ENCODE measurements around the gene NOTCH2. TPM values are rescaled to one million over a fixed set of nuclear protein-coding genes. Genes with fewer than 3 reads are reported as not detected.

The NOTCH2 gene
- total and polyA plus RNA-seq, 2 donors (not counting 1 experiment from before 2014, with no cell fraction given), result 32.1 to 184 TPM

- H3K9ac ChIP-seq (ENCODE audit: low read length), result no peak overlapping the region
- no peaks in the 10 kb centered on the region for H4K20me1 ChIP-seq (ENCODE audit: control insufficient read depth, insufficient read depth, low read length, poor library complexity, severe bottlenecking)
- peaks cover 0 to 4% of the 10 kb centered on the region in 2 donors for H3K4me1 ChIP-seq (ENCODE audit: control insufficient read depth in 2 of 2, insufficient read depth in 2 of 2, low read length in 2 of 2)
- H3K27me3 Mint-ChIP-seq, result peaks cover 22% of the 10 kb centered on the region
- no peak for TF ChIP-seq CTCF (IDR thresholded peaks at IDR 0.05)
- TF ChIP-seq EZH2 (IDR thresholded peaks at IDR 0.05; ENCODE audit: borderline replicate concordance, insufficient read depth, low read depth, low read length, poor library complexity, severe bottlenecking), result no peak
- H3K27ac Mint-ChIP-seq, result no peak overlapping the region
- no peak overlapping the region for H3K4me3 Mint-ChIP-seq
- 93% methylated on average over 2 of the region's 3 CpGs for WGBS (ENCODE audit: insufficient coverage)
- no peak overlapping the region for H3K27ac ChIP-seq (ENCODE audit: low read length in 2 of 2)
- no peaks in the 10 kb centered on the region for H3K9me3 ChIP-seq (ENCODE audit: control extremely low read depth in 1 of 3, control insufficient read depth in 2 of 3, insufficient read depth in 1 of 3, low read length in 2 of 3)
- H3K4me3 ChIP-seq (ENCODE audit: control extremely low read depth in 1 of 5, extremely low read depth in 1 of 5, insufficient read depth in 1 of 5, low read depth in 2 of 5, low read length in 4 of 5), result no peak overlapping the region
- POLR2A ChIA-PET, result no interaction called here
- ATAC-seq (ENCODE audit: low read depth) (no peak), DNase-seq (no peak)
- no peaks in the 10 kb centered on the region for H3K9me3 Mint-ChIP-seq (ENCODE audit: insufficient read depth)
- intact Hi-C loops (cut with micrococcal nuclease), result no loop called here
- H3K4me2 ChIP-seq (replicated peaks; ENCODE audit: low read depth, low read length, poor library complexity, severe bottlenecking), result no peak overlapping the region
- H3K79me2 ChIP-seq (ENCODE audit: control insufficient read depth, insufficient read depth, low read length), result no peaks in the 10 kb centered on the region
- H3K4me1 Mint-ChIP-seq, result no peaks in the 10 kb centered on the region
- peaks cover 0 to 9% (median 0%) of the 10 kb centered on the region in 4 experiments for H3K27me3 ChIP-seq (replicated peaks in 1 of 4; ENCODE audit: control extremely low read depth in 1 of 4, control insufficient read depth in 3 of 4, insufficient read depth in 4 of 4, low read length in 3 of 4)
- H3K36me3 ChIP-seq (replicated peaks in 1 of 2; ENCODE audit: control extremely low read depth in 1 of 2, control insufficient read depth in 1 of 2, extremely low read depth in 1 of 2, insufficient read depth in 2 of 2, low read length in 1 of 2), result no peaks in the 10 kb centered on the region
- no peak overlapping the region for H2AFZ ChIP-seq (ENCODE audit: insufficient read depth, low read depth, low read length, poor library complexity, severe bottlenecking)
- CTCF ChIA-PET, result no interaction called here
Observed at GRCh38 chr1:119866451-119866850, 203.0 kb downstream of the NOTCH2 start.

- no peaks in the 10 kb centered on the region for H4K20me1 ChIP-seq (ENCODE audit: control insufficient read depth, insufficient read depth, low read length, poor library complexity, severe bottlenecking)
- POLR2A ChIA-PET, result no interaction called here
- CTCF ChIA-PET, result no interaction called here
- H3K36me3 ChIP-seq (replicated peaks in 1 of 2; ENCODE audit: control extremely low read depth in 1 of 2, control insufficient read depth in 1 of 2, extremely low read depth in 1 of 2, insufficient read depth in 2 of 2, low read length in 1 of 2), result no peaks in the 10 kb centered on the region
- H3K79me2 ChIP-seq (ENCODE audit: control insufficient read depth, insufficient read depth, low read length), result no peaks in the 10 kb centered on the region
- no peak overlapping the region for H3K4me3 ChIP-seq (ENCODE audit: control extremely low read depth in 1 of 5, extremely low read depth in 1 of 5, insufficient read depth in 1 of 5, low read depth in 2 of 5, low read length in 4 of 5)
- Mint-ChIP-seq H3K27ac (no peak overlapping the region), H3K4me3 (no peak overlapping the region), H3K9me3 (ENCODE audit: insufficient read depth) (no peaks in the 10 kb centered on the region), H3K27me3 (peaks cover 21% of the 10 kb centered on the region), H3K4me1 (no peaks in the 10 kb centered on the region)
- TF ChIP-seq EZH2 (IDR thresholded peaks at IDR 0.05; ENCODE audit: borderline replicate concordance, insufficient read depth, low read depth, low read length, poor library complexity, severe bottlenecking) (no peak), CTCF (IDR thresholded peaks at IDR 0.05) (no peak)
- peaks cover 0 to 4% (median 0%) of the 10 kb centered on the region in 4 experiments for H3K27me3 ChIP-seq (replicated peaks in 1 of 4; ENCODE audit: control extremely low read depth in 1 of 4, control insufficient read depth in 3 of 4, insufficient read depth in 4 of 4, low read length in 3 of 4)
- H3K4me2 ChIP-seq (replicated peaks; ENCODE audit: low read depth, low read length, poor library complexity, severe bottlenecking), result no peak overlapping the region
- no peak overlapping the region for H2AFZ ChIP-seq (ENCODE audit: insufficient read depth, low read depth, low read length, poor library complexity, severe bottlenecking)
- WGBS (ENCODE audit: insufficient coverage), result no CpG with 5 or more reads among the region's 4 CpGs
- H3K27ac ChIP-seq (ENCODE audit: low read length in 2 of 2), result no peak overlapping the region
- no peak for ATAC-seq (ENCODE audit: low read depth)
- no peak overlapping the region for H3K9ac ChIP-seq (ENCODE audit: low read length)
- intact Hi-C loops (cut with micrococcal nuclease), result no loop called here
- H3K9me3 ChIP-seq (ENCODE audit: control extremely low read depth in 1 of 3, control insufficient read depth in 2 of 3, insufficient read depth in 1 of 3, low read length in 2 of 3), result no peaks in the 10 kb centered on the region
- DNase-seq, result no peak
- no peaks in the 10 kb centered on the region for H3K4me1 ChIP-seq (ENCODE audit: control insufficient read depth in 2 of 2, insufficient read depth in 2 of 2, low read length in 2 of 2)
Observed at GRCh38 chr1:119865627-119866026, 203.8 kb downstream of the NOTCH2 start.
